ENCODE measurements around the gene AP1M1. TPM values are rescaled to one million over a fixed set of nuclear protein-coding genes. Genes with fewer than 3 reads are reported as not detected.

Gene AP1M1
- total and polyA plus RNA-seq, 2 experiments from 2014 or later, result 114 to 158 TPM

DNA sequence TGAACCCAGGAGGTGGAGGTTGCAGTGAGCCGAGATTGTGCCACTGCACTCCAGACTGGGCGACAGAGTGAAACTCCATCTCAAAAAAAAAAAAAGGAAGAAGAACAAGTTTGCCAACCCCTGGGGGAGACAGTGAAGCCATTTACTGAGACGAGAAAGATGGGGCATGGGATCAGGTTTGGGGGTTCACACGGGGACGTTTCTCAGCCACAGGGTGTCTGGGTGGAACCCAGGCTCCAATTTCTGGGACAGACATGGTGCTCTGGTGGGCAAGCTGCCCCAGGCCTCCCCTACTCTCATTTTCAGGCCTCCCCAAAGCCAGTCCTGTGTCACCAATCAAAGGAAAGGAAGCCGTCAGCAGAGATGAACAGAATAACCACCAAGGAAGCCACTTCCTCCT lies 40.8 kb upstream of the AP1M1 start:
- H3K9me3 ChIP-seq (ENCODE audit: low read depth), result no peaks in the 10 kb centered on the region
- no peak overlapping the region for H3K4me3 ChIP-seq
- H3K36me3 ChIP-seq, result no peaks in the 10 kb centered on the region
- DNase-seq (ENCODE audit: low read depth in 1 of 2, low spot score in 1 of 2), result no peak
- no peak overlapping the region for H3K27ac ChIP-seq
- TF ChIP-seq, protein P1, sequence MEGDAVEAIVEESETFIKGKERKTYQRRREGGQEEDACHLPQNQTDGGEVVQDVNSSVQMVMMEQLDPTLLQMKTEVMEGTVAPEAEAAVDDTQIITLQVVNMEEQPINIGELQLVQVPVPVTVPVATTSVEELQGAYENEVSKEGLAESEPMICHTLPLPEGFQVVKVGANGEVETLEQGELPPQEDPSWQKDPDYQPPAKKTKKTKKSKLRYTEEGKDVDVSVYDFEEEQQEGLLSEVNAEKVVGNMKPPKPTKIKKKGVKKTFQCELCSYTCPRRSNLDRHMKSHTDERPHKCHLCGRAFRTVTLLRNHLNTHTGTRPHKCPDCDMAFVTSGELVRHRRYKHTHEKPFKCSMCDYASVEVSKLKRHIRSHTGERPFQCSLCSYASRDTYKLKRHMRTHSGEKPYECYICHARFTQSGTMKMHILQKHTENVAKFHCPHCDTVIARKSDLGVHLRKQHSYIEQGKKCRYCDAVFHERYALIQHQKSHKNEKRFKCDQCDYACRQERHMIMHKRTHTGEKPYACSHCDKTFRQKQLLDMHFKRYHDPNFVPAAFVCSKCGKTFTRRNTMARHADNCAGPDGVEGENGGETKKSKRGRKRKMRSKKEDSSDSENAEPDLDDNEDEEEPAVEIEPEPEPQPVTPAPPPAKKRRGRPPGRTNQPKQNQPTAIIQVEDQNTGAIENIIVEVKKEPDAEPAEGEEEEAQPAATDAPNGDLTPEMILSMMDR (IDR thresholded peaks at IDR 0.05; ENCODE audit: low read depth, low read length), result no peak
- no peaks in the 10 kb centered on the region for H3K27me3 ChIP-seq
- H3K4me1 ChIP-seq (ENCODE audit: low read depth), result no peaks in the 10 kb centered on the region

- Histone ChIP-seq H3K4me3 (no peak overlapping the region), H3K36me3 (no peaks in the 10 kb centered on the region), H3K27ac (no peak overlapping the region), H3K27me3 (no peaks in the 10 kb centered on the region), H3K9me3 (ENCODE audit: low read depth) (no peaks in the 10 kb centered on the region), H3K4me1 (ENCODE audit: low read depth) (no peaks in the 10 kb centered on the region)
- DNase-seq (ENCODE audit: low read depth in 1 of 2, low spot score in 1 of 2), result no peak
- TF ChIP-seq, protein P1 (IDR thresholded peaks at IDR 0.05; ENCODE audit: low read depth, low read length), result no peak
These were observed 40.1 kb upstream of the AP1M1 start for GRCh38 chr19:16157601-16158000.

- Histone ChIP-seq H3K9me3 (ENCODE audit: low read depth) (no peaks in the 10 kb centered on the region), H3K27me3 (no peaks in the 10 kb centered on the region), H3K4me3 (no peak overlapping the region), H3K4me1 (ENCODE audit: low read depth) (no peaks in the 10 kb centered on the region), H3K36me3 (no peaks in the 10 kb centered on the region), H3K27ac (no peak overlapping the region)
- DNase-seq (ENCODE audit: low read depth in 1 of 2, low spot score in 1 of 2), result no peak
- TF ChIP-seq, protein P1 (IDR thresholded peaks at IDR 0.05; ENCODE audit: low read depth, low read length), result no peak
These were observed 38.1 kb upstream of the AP1M1 start for GRCh38 chr19:16159655-16160054.

- Histone ChIP-seq H3K4me3 (no peak overlapping the region), H3K36me3 (no peaks in the 10 kb centered on the region), H3K4me1 (ENCODE audit: low read depth) (no peaks in the 10 kb centered on the region), H3K9me3 (ENCODE audit: low read depth) (no peaks in the 10 kb centered on the region), H3K27me3 (no peaks in the 10 kb centered on the region), H3K27ac (no peak overlapping the region)
- no peak for DNase-seq (ENCODE audit: low read depth in 1 of 2, low spot score in 1 of 2)
- TF ChIP-seq, protein P1 (IDR thresholded peaks at IDR 0.05; ENCODE audit: low read depth, low read length), result no peak
These were observed 37.2 kb upstream of the AP1M1 start for GRCh38 chr19:16160445-16160942.

- Histone ChIP-seq H3K4me1 (ENCODE audit: low read depth) (no peaks in the 10 kb centered on the region), H3K9me3 (ENCODE audit: low read depth) (no peaks in the 10 kb centered on the region), H3K27ac (no peak overlapping the region), H3K27me3 (no peaks in the 10 kb centered on the region), H3K4me3 (no peak overlapping the region), H3K36me3 (no peaks in the 10 kb centered on the region)
- DNase-seq (ENCODE audit: low read depth in 1 of 2, low spot score in 1 of 2), result peak in 1 of 2 donors; percentile 30
- TF ChIP-seq, protein P1 (IDR thresholded peaks at IDR 0.05; ENCODE audit: low read depth, low read length), result no peak
These were observed 36.7 kb upstream of the AP1M1 start for GRCh38 chr19:16160943-16161560.

Data from cardiac muscle cell (in vitro differentiated cells and primary cell).